GM12891 (cell line): ENCODE data around the gene GRIFIN.
"Not testable (repeated sequence)": the region's sequence is repeated elsewhere in the genome, so short reads cannot be mapped to it uniquely, and the experiment has no call there.

Experiments
- PAX5 ChIP-seq: IDR thresholded peaks from 2 replicates; pipeline ENCODE4 v1.6.1; 2011; ENCODE audit warnings: low read length, moderate library complexity, mild to moderate bottlenecking; ENCODE audit not compliant: insufficient read depth, severe bottlenecking
- POLR2A ChIP-seq: IDR thresholded peaks from 2 replicates; pipeline ENCODE4 v1.6.1; 2011; ENCODE audit warnings: low read depth, low read length, control low read depth
- POLR2AphosphoS5 ChIP-seq: IDR thresholded peaks from 2 replicates; pipeline ENCODE4 v1.6.1; 2011; ENCODE audit warnings: low read depth, low read length, control low read depth
- POU2F2 ChIP-seq: IDR thresholded peaks from 2 replicates; pipeline ENCODE4 v1.6.1; 2011; ENCODE audit warnings: low read depth, mild to moderate bottlenecking, control low read depth, low read length, moderate library complexity
- SPI1 ChIP-seq: IDR thresholded peaks from 2 replicates; pipeline ENCODE4 v1.6.1; 2011; ENCODE audit warnings: low read depth, low read length, control low read depth
- TAF1 ChIP-seq: IDR thresholded peaks from 2 replicates; pipeline ENCODE4 v1.6.1; 2011; ENCODE audit warnings: low read depth, low read length, control low read depth

GRCh38 chr7:2453849-2454248 is 22.3 kb downstream of the GRIFIN start:
- TF ChIP-seq POLR2A, TAF1, POLR2AphosphoS5, SPI1, PAX5, POU2F2: not testable (repeated sequence)
